Mucosa of rectum (tissue), 2 donors: ENCODE data around the gene BLOC1S4.
A peak's percentile ranks its signal among the peaks of the same experiment; 100 is the strongest.
"Not testable (repeated sequence)": the region's sequence is repeated elsewhere in the genome, so short reads cannot be mapped to it uniquely, and the experiment has no call there.

Source experiments
- H3K27ac ChIP-seq, 2 donors: one replicate each; pipeline ENCODE4 v1.7.0; 2013; ENCODE audit warnings: inconsistent platforms in 2 of 2, low read depth in 2 of 2, low read length in 2 of 2
- H3K27me3 ChIP-seq, 2 donors: one replicate each; pipeline ENCODE4 v1.7.0; 2013; ENCODE audit warnings: low read length in 2 of 2; ENCODE audit not compliant: control insufficient read depth in 2 of 2, insufficient read depth in 2 of 2
- H3K36me3 ChIP-seq, 2 donors: one replicate each; pipeline ENCODE4 v1.7.0; 2013; ENCODE audit warnings: low read length in 2 of 2; ENCODE audit not compliant: control insufficient read depth in 2 of 2, insufficient read depth in 2 of 2
- H3K4me1 ChIP-seq, 2 donors: one replicate each; pipeline ENCODE4 v1.7.0; 2013; ENCODE audit warnings: low read length in 2 of 2, mild to moderate bottlenecking in 1 of 2; ENCODE audit not compliant: control insufficient read depth in 2 of 2, insufficient read depth in 2 of 2
- H3K4me3 ChIP-seq, 2 donors: one replicate each; pipeline ENCODE4 v1.7.0; 2013; ENCODE audit warnings: low read length in 2 of 2
- H3K9ac ChIP-seq, 2 donors: one replicate each; pipeline ENCODE4 v1.7.0; 2013; ENCODE audit warnings: low read length in 2 of 2, low read depth in 1 of 2, mild to moderate bottlenecking in 1 of 2
- H3K9me3 ChIP-seq, 2 donors: one replicate each; pipeline ENCODE4 v1.7.0; 2013; ENCODE audit warnings: low read length in 2 of 2; ENCODE audit not compliant: control insufficient read depth in 2 of 2
- donor health status: healthy.
- donor health status: Normal muscosa, but diverticular disease.

Gene BLOC1S4

GRCh38 chr4:6715704-6716017 lies 313 bp upstream of the BLOC1S4 start:
- H3K4me1 ChIP-seq = peaks cover 11 to 13% of the 10 kb centered on the region in 2 donors
- H3K9me3 ChIP-seq = no peaks in the 10 kb centered on the region
- H3K4me3 ChIP-seq = peak overlapping the region; percentile 79 to 92
- peak overlapping the region; percentile 89 to 91 for H3K9ac ChIP-seq
- no peaks in the 10 kb centered on the region for H3K36me3 ChIP-seq
- no peaks in the 10 kb centered on the region for H3K27me3 ChIP-seq
- peak overlapping the region; percentile 82 to 92 for H3K27ac ChIP-seq

GRCh38 chr4:6716958-6717655 lies 1.1 kb downstream of the BLOC1S4 start:
- H3K27ac ChIP-seq = peak overlapping the region; percentile 82 to 92
- H3K4me3 ChIP-seq = peak overlapping the region; percentile 79 to 92
- H3K27me3 ChIP-seq = no peaks in the 10 kb centered on the region
- no peaks in the 10 kb centered on the region for H3K36me3 ChIP-seq
- H3K9me3 ChIP-seq = no peaks in the 10 kb centered on the region
- H3K9ac ChIP-seq = peak overlapping the region; percentile 89 to 91
- H3K4me1 ChIP-seq = peaks cover 11 to 13% of the 10 kb centered on the region in 2 donors

DNA sequence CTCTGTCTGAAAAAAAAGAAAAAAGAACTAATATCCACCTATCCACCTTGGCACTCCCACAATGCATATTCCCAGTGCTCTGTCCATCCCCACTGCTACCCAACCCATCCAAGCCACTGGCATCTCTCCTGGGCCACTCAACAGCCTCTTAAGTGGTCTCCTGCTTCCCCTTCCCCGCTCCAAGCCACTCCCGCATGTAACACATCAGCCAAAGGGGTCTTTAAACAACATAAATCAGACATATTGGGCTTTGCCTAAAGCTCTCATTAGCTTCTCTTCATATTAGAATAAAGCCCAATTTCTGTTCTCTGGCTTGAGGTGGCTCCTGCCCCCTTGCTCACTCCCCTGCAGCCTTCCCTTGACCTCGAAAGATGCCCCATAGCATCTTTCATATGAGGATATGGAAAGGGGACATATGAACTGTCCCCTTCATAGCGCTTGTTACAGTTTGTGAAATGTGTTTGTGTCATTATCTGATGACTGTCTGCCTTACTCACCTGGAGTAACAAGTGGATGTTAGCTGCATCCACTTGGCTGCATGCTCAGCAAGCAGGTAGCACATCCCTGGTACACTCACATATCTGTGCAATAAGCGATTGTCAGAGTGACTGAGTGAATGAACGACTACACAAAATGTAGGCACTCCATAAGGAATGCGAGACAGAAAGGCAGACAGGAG lies 3.1 kb downstream of the BLOC1S4 start:
- Histone ChIP-seq H3K4me3 (no peak overlapping the region), H3K27ac (no peak overlapping the region), H3K27me3 (no peaks in the 10 kb centered on the region), H3K9ac (no peak overlapping the region), H3K4me1 (peaks cover 11 to 13% of the 10 kb centered on the region in 2 donors), H3K9me3 (no peaks in the 10 kb centered on the region), H3K36me3 (no peaks in the 10 kb centered on the region)

DNA sequence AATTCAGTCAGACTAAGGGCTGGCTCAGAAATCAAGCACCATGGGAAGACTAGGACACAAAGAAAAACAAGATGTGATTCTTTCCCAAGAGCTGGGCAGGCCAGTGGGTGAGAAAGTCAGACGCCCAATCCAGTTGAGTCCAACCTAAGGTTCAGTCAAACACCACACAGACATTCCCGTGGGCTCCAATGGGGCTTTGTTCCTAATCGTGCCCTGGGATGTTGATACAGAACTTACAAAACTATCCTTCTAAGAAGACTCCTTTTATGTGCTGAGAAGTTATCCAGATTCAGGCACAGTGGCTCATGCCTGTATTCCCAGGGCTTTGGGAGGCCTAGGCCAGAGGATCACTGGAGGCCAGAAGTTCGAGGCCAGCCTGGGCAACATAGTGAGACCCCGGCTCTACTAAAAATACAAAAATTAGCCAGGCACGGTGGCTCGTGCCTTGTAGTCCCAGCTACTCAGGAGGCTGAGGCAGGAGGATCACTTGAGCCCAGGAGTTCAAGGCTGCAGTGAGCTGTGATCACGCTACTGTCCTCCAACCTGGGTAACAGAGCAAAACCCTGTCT lies 3.7 kb downstream of the BLOC1S4 start:
- no peak overlapping the region for H3K4me3 ChIP-seq
- no peaks in the 10 kb centered on the region for H3K9me3 ChIP-seq
- no peak overlapping the region for H3K9ac ChIP-seq
- H3K27me3 ChIP-seq = no peaks in the 10 kb centered on the region
- H3K36me3 ChIP-seq = no peaks in the 10 kb centered on the region
- peaks cover 11 to 13% of the 10 kb centered on the region in 2 donors for H3K4me1 ChIP-seq
- no peak overlapping the region for H3K27ac ChIP-seq

GRCh38 chr4:6720202-6720699 lies 4.3 kb downstream of the BLOC1S4 start:
- no peak overlapping the region for H3K4me3 ChIP-seq
- no peaks in the 10 kb centered on the region for H3K27me3 ChIP-seq
- H3K4me1 ChIP-seq = peaks cover 11 to 13% of the 10 kb centered on the region in 2 donors
- no peaks in the 10 kb centered on the region for H3K9me3 ChIP-seq
- no peak overlapping the region for H3K27ac ChIP-seq
- no peak overlapping the region for H3K9ac ChIP-seq
- H3K36me3 ChIP-seq = no peaks in the 10 kb centered on the region

DNA sequence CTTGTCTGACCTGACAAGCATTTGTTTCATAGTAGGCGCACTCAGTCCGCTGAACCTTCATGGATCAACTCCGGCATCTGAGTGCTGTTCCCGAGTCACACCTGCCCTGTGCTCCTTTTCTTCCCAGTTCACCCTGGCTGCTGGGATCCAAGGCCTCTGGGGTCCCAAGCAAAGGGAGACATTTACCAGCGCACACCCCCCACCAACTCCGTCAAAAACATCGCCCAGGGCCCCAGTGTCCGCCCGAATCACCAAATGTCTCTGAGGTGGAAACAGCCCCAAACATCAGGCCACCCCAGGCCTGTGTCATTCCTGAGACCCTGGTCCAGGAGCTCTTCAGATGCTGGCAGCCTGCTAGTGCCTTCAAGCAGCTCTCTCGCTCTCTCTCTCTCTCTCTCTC lies 5.1 kb downstream of the BLOC1S4 start:
- Histone ChIP-seq H3K4me1 (peaks cover 11 to 13% of the 10 kb centered on the region in 2 donors), H3K27ac (no peak overlapping the region), H3K9ac (no peak overlapping the region), H3K27me3 (no peaks in the 10 kb centered on the region), H3K9me3 (no peaks in the 10 kb centered on the region), H3K36me3 (no peaks in the 10 kb centered on the region), H3K4me3 (no peak overlapping the region)

DNA sequence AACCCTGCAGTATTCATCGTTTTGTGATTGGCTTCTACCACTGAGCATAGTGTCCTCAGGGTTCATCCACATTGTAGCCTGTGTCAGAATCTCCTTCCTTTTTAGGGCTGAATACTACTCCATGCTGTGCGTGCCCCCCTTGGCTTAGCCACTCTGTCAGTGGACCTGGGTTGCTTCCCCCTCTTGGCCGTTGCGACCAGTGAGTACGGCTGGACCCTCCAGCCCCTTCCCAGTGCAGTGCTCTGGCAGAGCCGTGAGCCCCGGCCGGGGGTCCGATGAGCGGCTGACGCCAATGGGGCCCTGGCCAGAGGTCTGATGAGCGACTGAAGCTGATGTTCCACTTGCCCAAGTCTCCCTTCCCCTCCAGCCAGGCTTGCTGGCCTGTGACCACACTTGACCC lies 6.9 kb downstream of the BLOC1S4 start:
- Histone ChIP-seq H3K36me3 (no peaks in the 10 kb centered on the region), H3K27ac (no peak overlapping the region), H3K27me3 (no peaks in the 10 kb centered on the region), H3K4me1 (peaks cover 3 to 5% of the 10 kb centered on the region in 2 donors), H3K4me3 (no peak overlapping the region), H3K9me3 (no peaks in the 10 kb centered on the region), H3K9ac (no peak overlapping the region)

DNA sequence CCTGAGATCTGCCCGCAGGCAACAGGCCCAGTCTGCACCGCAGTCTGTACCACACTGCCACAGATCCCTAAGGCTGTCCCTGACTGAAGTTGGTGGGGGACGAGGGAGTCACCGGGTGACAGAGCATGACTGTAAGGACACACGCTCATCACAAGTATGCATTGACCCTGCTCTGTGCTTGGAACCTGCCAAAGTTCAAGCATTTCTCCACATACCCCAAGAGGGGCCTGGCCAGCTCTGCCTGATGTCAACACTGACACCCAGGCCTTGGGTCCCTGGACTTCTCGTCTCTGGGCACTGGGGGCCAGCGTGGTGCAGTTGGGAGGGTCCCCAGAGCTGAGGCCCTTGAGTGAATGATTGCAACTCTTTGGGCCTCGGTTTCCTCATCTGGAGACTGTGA lies 7.9 kb downstream of the BLOC1S4 start:
- Histone ChIP-seq H3K27ac (no peak overlapping the region), H3K9ac (no peak overlapping the region), H3K36me3 (no peaks in the 10 kb centered on the region), H3K9me3 (no peaks in the 10 kb centered on the region), H3K4me1 (peaks cover 3 to 5% of the 10 kb centered on the region in 2 donors), H3K27me3 (no peaks in the 10 kb centered on the region), H3K4me3 (no peak overlapping the region)

DNA sequence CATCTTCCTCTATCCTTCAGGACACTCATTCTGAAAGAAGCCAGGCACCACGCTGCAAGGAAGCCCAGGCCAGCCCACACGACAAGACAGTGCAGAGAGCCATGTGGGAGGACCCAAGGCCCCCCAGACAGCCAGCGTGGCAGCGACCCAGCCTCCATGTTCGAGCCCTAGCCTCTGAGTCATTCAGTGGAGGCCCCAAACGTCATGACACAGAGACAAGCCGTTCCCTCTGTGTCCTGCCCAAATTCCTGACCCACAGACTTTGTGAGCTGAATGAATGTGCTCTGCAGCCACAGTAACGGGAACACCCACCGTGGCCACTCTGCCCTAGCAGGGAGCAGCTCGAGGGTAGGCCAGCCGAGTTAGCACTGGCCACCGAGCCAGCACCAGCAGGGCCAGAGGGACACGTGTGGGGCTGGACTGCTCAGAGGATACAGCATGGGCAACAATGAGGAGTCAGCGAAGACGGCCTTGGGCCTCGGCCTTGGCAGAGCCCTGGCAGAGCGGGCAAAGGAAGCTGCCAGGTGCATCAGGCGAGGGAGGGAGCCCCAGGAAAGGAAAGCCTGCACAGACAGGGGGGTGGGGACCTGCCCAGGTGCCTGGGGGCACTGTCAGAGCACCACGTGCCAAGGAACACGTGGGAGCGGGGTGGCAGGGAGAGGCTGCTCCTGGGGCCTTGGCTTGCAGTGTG lies 8.6 kb downstream of the BLOC1S4 start:
- H3K9ac ChIP-seq = no peak overlapping the region
- no peaks in the 10 kb centered on the region for H3K27me3 ChIP-seq
- H3K36me3 ChIP-seq = no peaks in the 10 kb centered on the region
- H3K27ac ChIP-seq = no peak overlapping the region
- no peak overlapping the region for H3K4me3 ChIP-seq
- H3K9me3 ChIP-seq = no peaks in the 10 kb centered on the region
- peaks cover 3 to 5% of the 10 kb centered on the region in 2 donors for H3K4me1 ChIP-seq

- H3K27me3 ChIP-seq, H3K4me1 ChIP-seq, H3K36me3 ChIP-seq, H3K9me3 ChIP-seq, H3K27ac ChIP-seq, H3K9ac ChIP-seq, H3K4me3 ChIP-seq: not testable (repeated sequence)
Observed at GRCh38 chr4:6725427-6725961, 9.5 kb downstream of the BLOC1S4 start.
